ENCODE data around the gene PRKG1.
A peak's percentile ranks its signal among the peaks of the same experiment; 100 is the strongest.

The PRKG1 gene

DNA sequence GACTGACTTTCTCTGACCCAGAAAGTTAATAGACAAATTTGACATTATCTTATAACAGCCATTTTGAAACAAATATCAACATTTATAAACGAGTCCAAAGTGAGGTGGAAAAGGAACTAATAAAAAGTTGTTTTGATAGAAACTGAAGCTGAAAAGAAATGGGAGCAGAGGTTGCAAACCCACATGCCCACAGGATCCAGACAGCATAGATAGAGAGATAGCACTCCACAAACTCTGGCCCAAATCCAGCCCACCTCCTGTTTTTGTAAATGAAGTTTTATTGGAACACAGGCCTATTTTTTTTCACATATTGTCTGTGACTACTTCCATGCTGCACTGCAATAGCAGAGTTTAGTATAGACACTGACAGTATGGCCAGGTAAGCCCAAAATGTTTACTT, 171.9 kb downstream of the PRKG1 start:
- Histone ChIP-seq H3K14ac (ENCODE audit: low read length) (no peak overlapping the region), H3K18ac (ENCODE audit: low read length) (no peak overlapping the region), H3K27ac (replicated peaks; ENCODE audit: low read length) (no peak overlapping the region), H3K9ac (ENCODE audit: low read depth, low read length, poor library complexity) (no peak overlapping the region), H3K9me3 (replicated peaks in 1 of 2; ENCODE audit: control insufficient read depth in 2 of 2, insufficient read depth in 1 of 2, low read depth in 1 of 2, low read length in 2 of 2) (no peaks in the 10 kb centered on the region), H3K4ac (ENCODE audit: low read length) (no peak overlapping the region), H3K4me3 (ENCODE audit: low read length in 2 of 2) (no peak overlapping the region), H4K8ac (ENCODE audit: low read depth, low read length) (no peak overlapping the region), H2BK120ac (ENCODE audit: low read depth, low read length) (no peak overlapping the region), H2BK12ac (ENCODE audit: low read length) (no peak overlapping the region), H4K91ac (ENCODE audit: low read depth, low read length, poor library complexity) (no peak overlapping the region), H3K4me1 (ENCODE audit: control insufficient read depth in 2 of 2, insufficient read depth in 1 of 2, low read depth in 1 of 2, low read length in 2 of 2) (peaks cover 4 to 58% of the 10 kb centered on the region in 2 donors), H3K23ac (ENCODE audit: low read depth, low read length, poor library complexity) (no peak overlapping the region), H2AK5ac (ENCODE audit: low read depth, low read length) (no peak overlapping the region), H3K79me1 (ENCODE audit: low read depth, low read length) (no peaks in the 10 kb centered on the region), H3K36me3 (replicated peaks in 1 of 2; ENCODE audit: control insufficient read depth in 2 of 2, insufficient read depth in 2 of 2, low read length in 2 of 2) (no peaks in the 10 kb centered on the region), H2BK5ac (ENCODE audit: low read length) (no peak overlapping the region), H3K27me3 (ENCODE audit: control insufficient read depth in 3 of 3, insufficient read depth in 3 of 3, low read depth in 1 of 3, low read length in 3 of 3) (no peaks in the 10 kb centered on the region), H2AFZ (ENCODE audit: low read length) (peak overlapping the region; percentile 7), H3K4me2 (ENCODE audit: insufficient read depth, low read length, poor library complexity, severe bottlenecking) (no peak overlapping the region), H2BK15ac (ENCODE audit: low read length) (no peak overlapping the region)
- DNase-seq (ENCODE audit: low spot score), result no peak
- no CpG with 5 or more reads among the region's 1 CpG for WGBS, 2 donors (ENCODE audit: extremely low coverage in 2 of 2, insufficient read length in 2 of 2, insufficient replicate concordance in 1 of 2)

DNA sequence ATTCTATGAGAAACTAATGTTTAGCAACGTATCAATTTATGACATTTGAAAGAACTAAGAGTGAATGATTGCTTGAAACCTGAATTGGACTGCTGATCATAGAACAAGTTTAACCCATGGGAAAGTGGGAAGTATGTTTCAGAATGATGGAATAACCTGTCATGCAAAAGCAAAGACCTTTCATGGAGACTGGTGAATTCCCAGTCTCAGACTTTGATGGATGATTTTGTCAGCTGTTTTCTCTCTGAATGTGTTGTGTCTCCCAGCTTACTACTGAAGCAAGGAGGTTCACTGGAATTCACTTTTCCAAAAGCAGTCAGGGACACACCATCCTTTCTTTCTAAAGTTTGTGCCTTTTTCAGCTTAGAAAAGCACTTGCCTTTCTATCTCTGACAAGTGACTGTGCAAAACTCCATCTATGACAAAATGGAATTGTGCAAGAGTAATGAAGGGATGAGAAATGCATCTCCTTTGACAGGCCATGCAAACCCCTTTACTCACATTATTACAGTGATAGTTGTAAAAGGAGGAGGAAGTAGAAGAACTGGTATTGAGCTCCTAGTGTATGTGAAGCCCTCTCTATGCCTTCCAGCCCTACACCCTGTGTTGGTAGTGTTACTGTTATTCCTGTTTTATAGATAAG, 176.1 kb downstream of the PRKG1 start:
- Histone ChIP-seq H3K79me1 (ENCODE audit: low read depth, low read length) (no peaks in the 10 kb centered on the region), H3K18ac (ENCODE audit: low read length) (no peak overlapping the region), H4K91ac (ENCODE audit: low read depth, low read length, poor library complexity) (no peak overlapping the region), H3K23ac (ENCODE audit: low read depth, low read length, poor library complexity) (no peak overlapping the region), H3K9ac (ENCODE audit: low read depth, low read length, poor library complexity) (no peak overlapping the region), H2BK12ac (ENCODE audit: low read length) (no peak overlapping the region), H2BK5ac (ENCODE audit: low read length) (no peak overlapping the region), H3K4me2 (ENCODE audit: insufficient read depth, low read length, poor library complexity, severe bottlenecking) (no peak overlapping the region), H3K27me3 (ENCODE audit: control insufficient read depth in 3 of 3, insufficient read depth in 3 of 3, low read depth in 1 of 3, low read length in 3 of 3) (no peaks in the 10 kb centered on the region), H3K4ac (ENCODE audit: low read length) (no peak overlapping the region), H2AK5ac (ENCODE audit: low read depth, low read length) (no peak overlapping the region), H2BK120ac (ENCODE audit: low read depth, low read length) (no peak overlapping the region), H3K4me3 (ENCODE audit: low read length in 2 of 2) (no peak overlapping the region), H3K9me3 (replicated peaks in 1 of 2; ENCODE audit: control insufficient read depth in 2 of 2, insufficient read depth in 1 of 2, low read depth in 1 of 2, low read length in 2 of 2) (no peaks in the 10 kb centered on the region), H4K8ac (ENCODE audit: low read depth, low read length) (no peak overlapping the region), H3K27ac (replicated peaks; ENCODE audit: low read length) (no peak overlapping the region), H3K36me3 (replicated peaks in 1 of 2; ENCODE audit: control insufficient read depth in 2 of 2, insufficient read depth in 2 of 2, low read length in 2 of 2) (no peaks in the 10 kb centered on the region), H3K14ac (ENCODE audit: low read length) (no peak overlapping the region), H3K4me1 (ENCODE audit: control insufficient read depth in 2 of 2, insufficient read depth in 1 of 2, low read depth in 1 of 2, low read length in 2 of 2) (peaks cover 0 to 31% of the 10 kb centered on the region in 2 donors), H2AFZ (ENCODE audit: low read length) (peak overlapping the region; percentile 39), H2BK15ac (ENCODE audit: low read length) (no peak overlapping the region)
- no CpG with 5 or more reads among the region's 1 CpG for WGBS, 2 donors (ENCODE audit: extremely low coverage in 2 of 2, insufficient read length in 2 of 2, insufficient replicate concordance in 1 of 2)
- DNase-seq (ENCODE audit: low spot score), result no peak

DNA sequence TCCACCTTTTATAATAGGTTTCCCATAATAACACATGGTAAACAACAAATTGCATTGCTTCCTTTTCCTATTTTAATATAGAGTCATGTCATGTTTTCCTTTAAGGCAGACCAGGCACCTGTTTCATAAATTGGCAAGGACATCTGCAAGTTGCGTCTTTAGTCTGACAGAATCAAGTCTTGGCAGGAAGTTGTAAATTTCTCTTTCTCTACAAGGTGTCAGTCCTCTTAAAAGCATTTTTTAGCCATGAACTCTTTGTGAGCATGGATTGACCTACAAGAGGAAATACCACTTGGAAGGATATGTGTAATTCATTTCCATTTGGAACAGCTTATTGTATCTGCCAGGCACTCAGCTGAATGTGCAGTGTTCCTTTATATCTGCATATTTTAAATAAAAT, 176.8 kb downstream of the PRKG1 start:
- no CpG with 5 or more reads among the region's 1 CpG for WGBS, 2 donors (ENCODE audit: extremely low coverage in 2 of 2, insufficient read length in 2 of 2, insufficient replicate concordance in 1 of 2)
- no peak overlapping the region for H3K4me3 ChIP-seq (ENCODE audit: low read length in 2 of 2)
- no peak overlapping the region for H3K4ac ChIP-seq (ENCODE audit: low read length)
- no peaks in the 10 kb centered on the region for H3K27me3 ChIP-seq (ENCODE audit: control insufficient read depth in 3 of 3, insufficient read depth in 3 of 3, low read depth in 1 of 3, low read length in 3 of 3)
- no peak overlapping the region for H2AK5ac ChIP-seq (ENCODE audit: low read depth, low read length)
- H3K9me3 ChIP-seq (replicated peaks in 1 of 2; ENCODE audit: control insufficient read depth in 2 of 2, insufficient read depth in 1 of 2, low read depth in 1 of 2, low read length in 2 of 2), result no peaks in the 10 kb centered on the region
- no peak overlapping the region for H2AFZ ChIP-seq (ENCODE audit: low read length)
- H2BK15ac ChIP-seq (ENCODE audit: low read length), result no peak overlapping the region
- no peak overlapping the region for H3K18ac ChIP-seq (ENCODE audit: low read length)
- no peak overlapping the region for H2BK120ac ChIP-seq (ENCODE audit: low read depth, low read length)
- H3K4me2 ChIP-seq (ENCODE audit: insufficient read depth, low read length, poor library complexity, severe bottlenecking), result no peak overlapping the region
- H3K14ac ChIP-seq (ENCODE audit: low read length), result no peak overlapping the region
- H2BK5ac ChIP-seq (ENCODE audit: low read length), result no peak overlapping the region
- H3K36me3 ChIP-seq (replicated peaks in 1 of 2; ENCODE audit: control insufficient read depth in 2 of 2, insufficient read depth in 2 of 2, low read length in 2 of 2), result no peaks in the 10 kb centered on the region
- no peak overlapping the region for H3K9ac ChIP-seq (ENCODE audit: low read depth, low read length, poor library complexity)
- no peak overlapping the region for H4K8ac ChIP-seq (ENCODE audit: low read depth, low read length)
- H3K23ac ChIP-seq (ENCODE audit: low read depth, low read length, poor library complexity), result no peak overlapping the region
- no peak overlapping the region for H3K27ac ChIP-seq (replicated peaks; ENCODE audit: low read length)
- DNase-seq (ENCODE audit: low spot score), result no peak
- no peaks in the 10 kb centered on the region for H3K79me1 ChIP-seq (ENCODE audit: low read depth, low read length)
- H4K91ac ChIP-seq (ENCODE audit: low read depth, low read length, poor library complexity), result no peak overlapping the region
- no peak overlapping the region for H2BK12ac ChIP-seq (ENCODE audit: low read length)
- H3K4me1 ChIP-seq (ENCODE audit: control insufficient read depth in 2 of 2, insufficient read depth in 1 of 2, low read depth in 1 of 2, low read length in 2 of 2), result peaks cover 0 to 25% of the 10 kb centered on the region in 2 donors

- Histone ChIP-seq H3K14ac (ENCODE audit: low read length) (no peak overlapping the region), H3K27ac (replicated peaks; ENCODE audit: low read length) (no peak overlapping the region), H3K4me1 (ENCODE audit: control insufficient read depth in 2 of 2, insufficient read depth in 1 of 2, low read depth in 1 of 2, low read length in 2 of 2) (peaks cover 9 to 20% of the 10 kb centered on the region in 2 donors), H4K91ac (ENCODE audit: low read depth, low read length, poor library complexity) (no peak overlapping the region), H2AK5ac (ENCODE audit: low read depth, low read length) (no peak overlapping the region), H3K79me1 (ENCODE audit: low read depth, low read length) (no peaks in the 10 kb centered on the region), H3K27me3 (ENCODE audit: control insufficient read depth in 3 of 3, insufficient read depth in 3 of 3, low read depth in 1 of 3, low read length in 3 of 3) (no peaks in the 10 kb centered on the region), H4K8ac (ENCODE audit: low read depth, low read length) (no peak overlapping the region), H3K18ac (ENCODE audit: low read length) (no peak overlapping the region), H3K36me3 (replicated peaks in 1 of 2; ENCODE audit: control insufficient read depth in 2 of 2, insufficient read depth in 2 of 2, low read length in 2 of 2) (no peaks in the 10 kb centered on the region), H2BK5ac (ENCODE audit: low read length) (no peak overlapping the region), H2AFZ (ENCODE audit: low read length) (no peak overlapping the region), H3K4me2 (ENCODE audit: insufficient read depth, low read length, poor library complexity, severe bottlenecking) (no peak overlapping the region), H3K23ac (ENCODE audit: low read depth, low read length, poor library complexity) (no peak overlapping the region), H3K4ac (ENCODE audit: low read length) (no peak overlapping the region), H2BK15ac (ENCODE audit: low read length) (no peak overlapping the region), H2BK120ac (ENCODE audit: low read depth, low read length) (no peak overlapping the region), H2BK12ac (ENCODE audit: low read length) (no peak overlapping the region), H3K4me3 (ENCODE audit: low read length in 2 of 2) (no peak overlapping the region), H3K9me3 (replicated peaks in 1 of 2; ENCODE audit: control insufficient read depth in 2 of 2, insufficient read depth in 1 of 2, low read depth in 1 of 2, low read length in 2 of 2) (no peaks in the 10 kb centered on the region), H3K9ac (ENCODE audit: low read depth, low read length, poor library complexity) (no peak overlapping the region)
- DNase-seq (ENCODE audit: low spot score), result no peak
- WGBS, 2 donors (ENCODE audit: extremely low coverage in 2 of 2, insufficient read length in 2 of 2, insufficient replicate concordance in 1 of 2), result no CpG with 5 or more reads among the region's 4 CpGs
Observed at GRCh38 chr10:51255381-51255780, 181.1 kb downstream of the PRKG1 start.
